Astrocyte of the cerebellum (primary cell): ENCODE measurements around the gene MAFB.
A peak's percentile ranks its signal among the peaks of the same experiment; 100 is the strongest.

Experiments used
- DNase-seq: peaks from one replicate; pipeline ENCODE4 v3.0.0-alpha.2; 2011; ENCODE audit warnings: low read depth
- H3K4me3 ChIP-seq: 2 replicates; pipeline ENCODE4 v1.5.1; 2011; ENCODE audit warnings: mild to moderate bottlenecking, low read depth, low read length, moderate library complexity
- in situ Hi-C: cut with HindIII; loops from 2 replicates; pipeline ENCODE4 v1.10.0; 2017; ENCODE audit warnings: low sequenced_read_pairs
- TF ChIP-seq, protein P1 (sequence below): IDR thresholded peaks from 2 replicates; pipeline ENCODE4 v1.5.1; 2012; ENCODE audit warnings: low read length, low read depth, moderate library complexity, mild to moderate bottlenecking; ENCODE audit errors: missing control alignments

The MAFB gene

DNA sequence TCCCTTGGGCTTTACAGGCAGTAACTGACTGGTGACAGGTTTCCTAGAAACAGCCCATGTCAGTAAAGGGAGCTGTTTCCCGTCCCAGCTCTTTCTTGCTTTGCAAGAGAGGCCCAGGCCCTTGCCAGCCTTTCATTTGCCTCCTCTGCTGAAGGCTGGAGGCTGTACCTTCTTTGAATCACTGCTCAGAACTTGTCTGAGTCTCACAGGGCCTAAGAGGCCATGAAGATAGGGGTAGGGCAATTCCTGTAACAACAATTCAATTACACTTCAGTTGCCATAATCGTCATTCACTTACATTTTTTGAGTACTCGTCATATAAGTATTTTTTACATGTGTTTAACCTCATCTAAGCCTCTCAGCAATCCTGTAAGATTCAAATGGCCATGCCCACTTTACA lies 25.9 kb upstream of the MAFB start:
- H3K4me3 ChIP-seq, result no peak overlapping the region
- TF ChIP-seq, protein P1, sequence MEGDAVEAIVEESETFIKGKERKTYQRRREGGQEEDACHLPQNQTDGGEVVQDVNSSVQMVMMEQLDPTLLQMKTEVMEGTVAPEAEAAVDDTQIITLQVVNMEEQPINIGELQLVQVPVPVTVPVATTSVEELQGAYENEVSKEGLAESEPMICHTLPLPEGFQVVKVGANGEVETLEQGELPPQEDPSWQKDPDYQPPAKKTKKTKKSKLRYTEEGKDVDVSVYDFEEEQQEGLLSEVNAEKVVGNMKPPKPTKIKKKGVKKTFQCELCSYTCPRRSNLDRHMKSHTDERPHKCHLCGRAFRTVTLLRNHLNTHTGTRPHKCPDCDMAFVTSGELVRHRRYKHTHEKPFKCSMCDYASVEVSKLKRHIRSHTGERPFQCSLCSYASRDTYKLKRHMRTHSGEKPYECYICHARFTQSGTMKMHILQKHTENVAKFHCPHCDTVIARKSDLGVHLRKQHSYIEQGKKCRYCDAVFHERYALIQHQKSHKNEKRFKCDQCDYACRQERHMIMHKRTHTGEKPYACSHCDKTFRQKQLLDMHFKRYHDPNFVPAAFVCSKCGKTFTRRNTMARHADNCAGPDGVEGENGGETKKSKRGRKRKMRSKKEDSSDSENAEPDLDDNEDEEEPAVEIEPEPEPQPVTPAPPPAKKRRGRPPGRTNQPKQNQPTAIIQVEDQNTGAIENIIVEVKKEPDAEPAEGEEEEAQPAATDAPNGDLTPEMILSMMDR, result no peak
- no peak for DNase-seq
- in situ Hi-C loops, result no loop called here

DNA sequence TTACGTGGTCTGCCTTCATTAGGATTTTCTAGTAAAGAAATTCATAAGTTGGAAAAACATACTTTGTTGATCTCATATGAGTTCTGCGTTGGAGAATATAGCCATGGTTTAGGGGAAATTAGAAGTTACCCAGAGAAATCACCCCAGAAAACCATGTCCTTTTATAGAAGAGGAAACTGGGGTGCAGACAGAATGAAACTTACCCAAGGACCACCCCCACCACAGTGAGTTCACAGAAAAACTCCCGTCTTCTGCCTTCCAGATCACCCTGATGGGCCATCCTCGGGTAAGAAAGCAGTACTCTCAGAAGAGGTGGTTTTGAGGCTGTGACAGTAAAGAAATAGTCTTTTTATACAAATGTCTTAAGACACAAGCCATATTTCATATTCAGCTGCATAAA lies 25.1 kb upstream of the MAFB start:
- no peak for DNase-seq
- H3K4me3 ChIP-seq, result no peak overlapping the region
- in situ Hi-C loops, result no loop called here
- TF ChIP-seq, protein P1, result no peak

DNA sequence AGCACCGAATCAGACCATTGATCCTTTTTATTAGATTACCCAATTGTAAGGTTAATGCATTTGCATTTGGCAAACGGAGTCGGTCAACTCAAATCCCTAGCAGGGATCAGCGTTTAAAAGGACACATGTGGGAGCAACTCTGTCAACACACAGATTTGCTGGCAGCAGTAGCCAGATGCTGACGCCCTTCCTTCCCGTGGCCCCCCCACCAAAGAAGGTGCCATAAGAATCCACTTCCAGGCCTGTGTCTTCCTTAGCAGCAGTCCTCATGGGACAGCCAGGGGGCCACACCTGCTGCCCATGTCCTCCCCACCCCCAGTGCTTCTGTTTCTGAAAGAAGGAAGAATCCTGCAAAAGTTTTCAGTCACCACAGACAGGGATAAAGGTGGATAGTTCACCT lies 24.5 kb upstream of the MAFB start:
- DNase-seq, result no peak
- no peak overlapping the region for H3K4me3 ChIP-seq
- in situ Hi-C loops, result no loop called here
- TF ChIP-seq, protein P1, result no peak

GRCh38 chr20:40711079-40711478 lies 22.0 kb upstream of the MAFB start:
- no peak overlapping the region for H3K4me3 ChIP-seq
- DNase-seq, result no peak
- in situ Hi-C loops, result no loop called here
- TF ChIP-seq, protein P1, result no peak

GRCh38 chr20:40710603-40711002 lies 21.6 kb upstream of the MAFB start:
- no peak for DNase-seq
- in situ Hi-C loops, result no loop called here
- no peak overlapping the region for H3K4me3 ChIP-seq
- TF ChIP-seq, protein P1, result no peak

- TF ChIP-seq, protein P1, result peak; percentile 34
These were observed 18.0 kb upstream of the MAFB start for GRCh38 chr20:40706977-40707582.

More at GRCh38 chr20:40706977-40707582, 18.0 kb upstream of the MAFB start:
- in situ Hi-C loops, result no loop called here
- no peak overlapping the region for H3K4me3 ChIP-seq
- DNase-seq, result no peak
